ENCODE measurements around the gene ARHGAP45.
A peak's percentile ranks its signal among the peaks of the same experiment; 100 is the strongest.
"Not testable (repeated sequence)": the region's sequence is repeated elsewhere in the genome, so short reads cannot be mapped to it uniquely, and the experiment has no call there.

The ARHGAP45 gene

GRCh38 chr19:1066748-1067340, at the start of gene ARHGAP45:
ARHGAP45 (plus strand) TSS chr19:1067167; CDS start chr19:1067406, 239 bp downstream.
- peaks cover 56% of the 10 kb centered on the region for H3K4me1 Mint-ChIP-seq
- peaks cover 3% of the 10 kb centered on the region for H3K9me3 Mint-ChIP-seq
- peak within 1 kb of the TSS; percentile 94 for H3K4me3 Mint-ChIP-seq
- no peaks in the 10 kb centered on the region for H3K27me3 Mint-ChIP-seq
- H3K27ac Mint-ChIP-seq, result peak within 1 kb of the TSS; percentile 85
- ATAC-seq, result peak; percentile 69
- peaks cover 34% of the 10 kb centered on the region for H3K36me3 Mint-ChIP-seq

GRCh38 chr19:1017906-1018305, 49.1 kb upstream of the ARHGAP45 start:
- Mint-ChIP-seq H3K27ac (peak overlapping the region; percentile 94), H3K4me1 (peaks cover 65% of the 10 kb centered on the region), H3K4me3 (peak overlapping the region; percentile 91), H3K27me3 (no peaks in the 10 kb centered on the region), H3K36me3 (peaks cover 7% of the 10 kb centered on the region), H3K9me3 (no peaks in the 10 kb centered on the region)
- no peak for ATAC-seq

GRCh38 chr19:1018393-1018792, 48.6 kb upstream of the ARHGAP45 start:
- no peaks in the 10 kb centered on the region for H3K27me3 Mint-ChIP-seq
- peak overlapping the region; percentile 94 for H3K27ac Mint-ChIP-seq
- peaks cover 65% of the 10 kb centered on the region for H3K4me1 Mint-ChIP-seq
- no peak for ATAC-seq
- no peaks in the 10 kb centered on the region for H3K9me3 Mint-ChIP-seq
- peak overlapping the region; percentile 91 for H3K4me3 Mint-ChIP-seq
- H3K36me3 Mint-ChIP-seq, result peaks cover 7% of the 10 kb centered on the region

GRCh38 chr19:1018932-1019615, 47.9 kb upstream of the ARHGAP45 start:
- H3K4me3 Mint-ChIP-seq, result peak overlapping the region; percentile 91
- no peak for ATAC-seq
- peaks cover 58% of the 10 kb centered on the region for H3K4me1 Mint-ChIP-seq
- H3K36me3 Mint-ChIP-seq, result peaks cover 7% of the 10 kb centered on the region
- H3K9me3 Mint-ChIP-seq, result no peaks in the 10 kb centered on the region
- H3K27me3 Mint-ChIP-seq, result no peaks in the 10 kb centered on the region
- H3K27ac Mint-ChIP-seq, result peak overlapping the region; percentile 94

- peak overlapping the region; percentile 91 for H3K4me3 Mint-ChIP-seq
- no peak for ATAC-seq
- H3K27me3 Mint-ChIP-seq, result no peaks in the 10 kb centered on the region
- no peaks in the 10 kb centered on the region for H3K9me3 Mint-ChIP-seq
- peak overlapping the region; percentile 94 for H3K27ac Mint-ChIP-seq
- peaks cover 55% of the 10 kb centered on the region for H3K4me1 Mint-ChIP-seq
- H3K36me3 Mint-ChIP-seq, result peaks cover 7% of the 10 kb centered on the region
Observed at GRCh38 chr19:1019616-1019961, 47.4 kb upstream of the ARHGAP45 start.

- Mint-ChIP-seq H3K4me3 (peak overlapping the region; percentile 91), H3K9me3 (no peaks in the 10 kb centered on the region), H3K4me1 (peaks cover 55% of the 10 kb centered on the region), H3K36me3 (peaks cover 7% of the 10 kb centered on the region), H3K27me3 (no peaks in the 10 kb centered on the region), H3K27ac (peak overlapping the region; percentile 94)
- no peak for ATAC-seq
Observed at GRCh38 chr19:1019980-1020867, 46.7 kb upstream of the ARHGAP45 start.

- peaks cover 7% of the 10 kb centered on the region for H3K36me3 Mint-ChIP-seq
- H3K4me1 Mint-ChIP-seq, result peaks cover 53% of the 10 kb centered on the region
- H3K27ac Mint-ChIP-seq, result peak within 1 kb of the TSS; percentile 94
- no peaks in the 10 kb centered on the region for H3K27me3 Mint-ChIP-seq
- H3K4me3 Mint-ChIP-seq, result peak within 1 kb of the TSS; percentile 91
- ATAC-seq, result peak; percentile 94
- no peaks in the 10 kb centered on the region for H3K9me3 Mint-ChIP-seq
Observed at GRCh38 chr19:1020868-1021425, 46.0 kb upstream of the ARHGAP45 start, which contains the start of gene TMEM259. TMEM259 (minus strand) TSS chr19:1021123; CDS start chr19:1020996, 127 bp downstream.

GRCh38 chr19:1023883-1024188, 43.1 kb upstream of the ARHGAP45 start:
- H3K9me3 Mint-ChIP-seq, ATAC-seq: not testable (repeated sequence)

GRCh38 chr19:1025080-1025479, 41.9 kb upstream of the ARHGAP45 start:
- not testable (repeated sequence) for H3K4me3 Mint-ChIP-seq, H3K9me3 Mint-ChIP-seq, H3K36me3 Mint-ChIP-seq, ATAC-seq, H3K27ac Mint-ChIP-seq, H3K27me3 Mint-ChIP-seq
- H3K4me1 Mint-ChIP-seq, result peaks cover 26% of the 10 kb centered on the region

More at GRCh38 chr19:1023883-1024188, 43.1 kb upstream of the ARHGAP45 start:
- peaks cover 32% of the 10 kb centered on the region for H3K4me1 Mint-ChIP-seq
- H3K27ac Mint-ChIP-seq, H3K4me3 Mint-ChIP-seq, H3K27me3 Mint-ChIP-seq, H3K36me3 Mint-ChIP-seq: not testable (repeated sequence)

GRCh38 chr19:1025960-1026782, 40.8 kb upstream of the ARHGAP45 start, which contains the start of gene CNN2:
CNN2 (plus strand) TSS chr19:1026608; CDS start chr19:1026662, 54 bp downstream.
- H3K27ac Mint-ChIP-seq, result peak within 1 kb of the TSS; percentile 91
- H3K27me3 Mint-ChIP-seq, result no peaks in the 10 kb centered on the region
- no peaks in the 10 kb centered on the region for H3K9me3 Mint-ChIP-seq
- H3K4me1 Mint-ChIP-seq, result peaks cover 31% of the 10 kb centered on the region
- peaks cover 15% of the 10 kb centered on the region for H3K36me3 Mint-ChIP-seq
- peak; percentile 82 for ATAC-seq
- H3K4me3 Mint-ChIP-seq, result peak within 1 kb of the TSS; percentile 96

GRCh38 chr19:1026783-1027649, 40.0 kb upstream of the ARHGAP45 start:
- ATAC-seq, result peak; percentile 52
- Mint-ChIP-seq H3K4me1 (peaks cover 26% of the 10 kb centered on the region), H3K27ac (peak overlapping the region; percentile 91), H3K27me3 (no peaks in the 10 kb centered on the region), H3K4me3 (peak overlapping the region; percentile 96), H3K9me3 (no peaks in the 10 kb centered on the region), H3K36me3 (peaks cover 18% of the 10 kb centered on the region)

- peaks cover 32% of the 10 kb centered on the region for H3K4me1 Mint-ChIP-seq
- peak; percentile 35 for ATAC-seq
- H3K27me3 Mint-ChIP-seq, result no peaks in the 10 kb centered on the region
- peak overlapping the region; percentile 96 for H3K4me3 Mint-ChIP-seq
- H3K36me3 Mint-ChIP-seq, result peaks cover 24% of the 10 kb centered on the region
- peak overlapping the region; percentile 91 for H3K27ac Mint-ChIP-seq
- H3K9me3 Mint-ChIP-seq, result no peaks in the 10 kb centered on the region
Observed at GRCh38 chr19:1027650-1028061, 39.3 kb upstream of the ARHGAP45 start.

- Mint-ChIP-seq H3K4me1 (peaks cover 34% of the 10 kb centered on the region), H3K9me3 (no peaks in the 10 kb centered on the region), H3K36me3 (peaks cover 30% of the 10 kb centered on the region), H3K27me3 (no peaks in the 10 kb centered on the region), H3K27ac (peak overlapping the region; percentile 91), H3K4me3 (peak overlapping the region; percentile 96)
- peak; percentile 76 for ATAC-seq
Observed at GRCh38 chr19:1028062-1028926, 38.7 kb upstream of the ARHGAP45 start.
